Measurements from ENCODE around the gene PECR.

GRCh38 chr2:216055680-216056079 is 25.9 kb downstream of the PECR start:
- TF ChIP-seq EZH2 (IDR thresholded peaks at IDR 0.05) (no peak), POLR2AphosphoS5 (IDR thresholded peaks at IDR 0.05; ENCODE audit: borderline replicate concordance, low read depth, low read length) (no peak), FOXP2 (optimal IDR thresholded peaks at IDR 0.05; ENCODE audit: control extremely low read depth, extremely low read length, insufficient read depth) (no peak)
